Gastroesophageal sphincter (tissue), 4 donors: ENCODE results near the gene OR5AR1. TPM values are rescaled to one million over a fixed set of nuclear protein-coding genes. Genes with fewer than 3 reads are reported as not detected.

ENCODE experiments used
- ATAC-seq: fragments of 150-250 bp; one replicate; pipeline ENCODE4 v1.9.1; 2016; ENCODE audit warnings: mild to moderate bottlenecking, moderate library complexity
- H3K27ac ChIP-seq, 4 donors: fragments of 200-600 bp; sonication (generic) in 3 of 4; 1 replicate in 3 of 4; 2 replicates in 1 of 4; pipeline ENCODE4 v1.5.1; 2016 to 2019
- H3K27me3 ChIP-seq: fragments of 200-600 bp; sonication (generic); one replicate; pipeline ENCODE4 v1.5.1; 2019
- H3K36me3 ChIP-seq, 2 donors: fragments of 200-600 bp; sonication (generic); one replicate each; pipeline ENCODE4 v1.5.1; 2019; ENCODE audit warnings: control low read depth in 1 of 2
- H3K4me1 ChIP-seq, 3 donors: fragments of 200-600 bp; sonication (generic); 1 replicate in 2 of 3; 2 replicates in 1 of 3; pipeline ENCODE4 v1.5.1; 2016 to 2019; ENCODE audit warnings: control low read depth in 2 of 3
- H3K4me3 ChIP-seq, 2 donors: fragments of 200-600 bp; sonication (generic); one replicate each; pipeline ENCODE4 v1.5.1; 2019; ENCODE audit warnings: mild to moderate bottlenecking in 1 of 2, moderate library complexity in 1 of 2
- H3K9me3 ChIP-seq, 3 donors: fragments of 200-600 bp; sonication (generic); one replicate each; pipeline ENCODE4 v1.5.1; 2017 to 2019; ENCODE audit warnings: control low read depth in 2 of 3
- EP300 ChIP-seq: sonication (generic); formaldehyde crosslinking; IDR thresholded peaks from one replicate; pipeline ENCODE4 v1.6.1; 2017; ENCODE audit warnings: antibody characterized with exemption, mild to moderate bottlenecking
- POLR2A ChIP-seq, 2 donors: fragments of 450-650 bp; IDR thresholded peaks; one replicate each; pipeline ENCODE4 v1.6.1; 2017; ENCODE audit warnings: antibody characterized with exemption in 2 of 2, mild to moderate bottlenecking in 2 of 2, moderate library complexity in 1 of 2
- POLR2AphosphoS5 ChIP-seq: sonication (generic); formaldehyde crosslinking; IDR thresholded peaks from one replicate; pipeline ENCODE4 v1.6.1; 2017; ENCODE audit warnings: antibody characterized with exemption
- WGBS, 2 donors: methylation state at CpG; one replicate each; pipeline ENCODE4 v1.1.5; 2018; ENCODE audit warnings: low coverage in 1 of 2; 5-methylcytosine and 5-hydroxymethylcytosine counted together
- small RNA-seq, 4 donors: library from RNA; depleted of rRNA; stranded (forward); fragments of <200 nt; gene quantifications; one replicate each; pipeline ENCODE3, GENCODE V24; 2016
- total RNA-seq, 4 donors: library from RNA; depleted of rRNA; stranded (reverse); fragments of >200 nt; gene quantifications; one replicate each; pipeline ENCODE4 v1.1.0, GENCODE V29; 2016
- TF ChIP-seq, protein P1 (sequence below), 4 experiments: fragments of 200-600 bp in 2 of 4; fragments of 450-650 bp in 2 of 4; sonication (generic) in 1 of 4; IDR thresholded peaks; one replicate each; pipeline ENCODE4 v1.5.1; 2017 to 2019; ENCODE audit warnings: antibody characterized with exemption in 4 of 4, mild to moderate bottlenecking in 2 of 4, moderate library complexity in 2 of 4

Gene OR5AR1
- total RNA-seq, 4 donors from 2014 or later: not detected

DNA sequence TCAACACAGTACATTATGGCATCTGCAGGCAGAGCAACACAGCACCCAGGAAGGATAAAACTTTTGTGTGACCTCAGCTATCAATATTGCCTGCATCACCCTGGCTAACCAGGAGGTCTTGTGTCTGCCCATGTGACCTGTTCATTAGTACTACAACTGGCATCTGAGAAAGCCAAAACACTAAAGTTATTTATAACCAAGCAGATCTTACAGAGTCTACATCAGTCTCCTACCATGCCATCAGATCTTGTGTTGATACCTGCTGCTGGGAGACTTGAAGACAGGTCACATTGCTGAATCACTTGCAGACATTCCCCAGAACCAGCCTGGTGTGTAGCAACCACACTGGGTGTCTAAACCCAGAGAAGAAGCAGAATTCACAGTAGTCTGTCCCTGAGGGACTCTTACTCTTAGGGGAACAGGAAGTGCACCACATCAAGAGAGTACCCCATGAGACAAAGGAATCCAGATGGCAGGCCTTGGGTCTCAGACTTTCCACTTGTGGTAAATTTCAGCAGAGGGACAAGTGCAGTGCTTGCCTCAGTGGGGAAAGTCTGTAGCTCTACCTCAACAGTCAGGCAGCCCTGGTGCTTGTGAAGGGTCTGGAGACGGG lies 42.4 kb downstream of the OR5AR1 start:
- TF ChIP-seq, protein P1, sequence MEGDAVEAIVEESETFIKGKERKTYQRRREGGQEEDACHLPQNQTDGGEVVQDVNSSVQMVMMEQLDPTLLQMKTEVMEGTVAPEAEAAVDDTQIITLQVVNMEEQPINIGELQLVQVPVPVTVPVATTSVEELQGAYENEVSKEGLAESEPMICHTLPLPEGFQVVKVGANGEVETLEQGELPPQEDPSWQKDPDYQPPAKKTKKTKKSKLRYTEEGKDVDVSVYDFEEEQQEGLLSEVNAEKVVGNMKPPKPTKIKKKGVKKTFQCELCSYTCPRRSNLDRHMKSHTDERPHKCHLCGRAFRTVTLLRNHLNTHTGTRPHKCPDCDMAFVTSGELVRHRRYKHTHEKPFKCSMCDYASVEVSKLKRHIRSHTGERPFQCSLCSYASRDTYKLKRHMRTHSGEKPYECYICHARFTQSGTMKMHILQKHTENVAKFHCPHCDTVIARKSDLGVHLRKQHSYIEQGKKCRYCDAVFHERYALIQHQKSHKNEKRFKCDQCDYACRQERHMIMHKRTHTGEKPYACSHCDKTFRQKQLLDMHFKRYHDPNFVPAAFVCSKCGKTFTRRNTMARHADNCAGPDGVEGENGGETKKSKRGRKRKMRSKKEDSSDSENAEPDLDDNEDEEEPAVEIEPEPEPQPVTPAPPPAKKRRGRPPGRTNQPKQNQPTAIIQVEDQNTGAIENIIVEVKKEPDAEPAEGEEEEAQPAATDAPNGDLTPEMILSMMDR (IDR thresholded peaks at IDR 0.05): no peak
- no peak for TF ChIP-seq POLR2AphosphoS5
- no peak for TF ChIP-seq EP300
- no peak for TF ChIP-seq POLR2A (IDR thresholded peaks at IDR 0.05)
- no peaks in the 10 kb centered on the region for H3K4me1 ChIP-seq
- H3K27ac ChIP-seq: no peak overlapping the region
- ATAC-seq: no peak
- no peaks in the 10 kb centered on the region for H3K27me3 ChIP-seq
- H3K4me3 ChIP-seq: no peak overlapping the region
- no peaks in the 10 kb centered on the region for H3K36me3 ChIP-seq
- H3K9me3 ChIP-seq: peaks cover 0 to 9% (median 0%) of the 10 kb centered on the region in 3 donors
- 75 to 80% methylated on average over 1 of the region's 1 CpG for WGBS, 2 donors

DNA sequence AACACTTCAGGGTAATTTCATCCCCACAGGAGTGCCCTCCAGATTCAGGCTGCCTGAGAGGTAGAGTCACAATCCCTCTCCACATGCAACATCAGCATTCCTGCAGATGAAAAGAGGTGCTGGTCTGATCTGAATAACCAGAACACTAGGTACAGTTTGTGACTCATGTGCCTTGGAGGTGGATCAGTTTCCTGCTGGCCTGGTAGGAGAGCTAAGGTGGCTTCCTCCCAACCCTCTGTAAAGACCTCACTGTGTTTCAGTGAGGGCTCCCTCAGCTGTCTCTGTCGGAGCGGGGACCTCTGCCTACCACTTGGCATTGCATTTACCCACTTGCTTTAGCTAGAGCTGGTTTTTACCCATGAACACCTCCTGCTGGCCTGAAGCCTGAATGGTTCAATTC lies 43.0 kb downstream of the OR5AR1 start:
- H3K4me1 ChIP-seq: no peaks in the 10 kb centered on the region
- H3K27ac ChIP-seq: no peak overlapping the region
- no peak for ATAC-seq
- H3K27me3 ChIP-seq: no peaks in the 10 kb centered on the region
- no peak overlapping the region for H3K4me3 ChIP-seq
- H3K36me3 ChIP-seq: no peaks in the 10 kb centered on the region
- no peak for TF ChIP-seq POLR2AphosphoS5
- no peak for TF ChIP-seq POLR2A (IDR thresholded peaks at IDR 0.05)
- no peak for TF ChIP-seq EP300
- TF ChIP-seq, protein P1 (IDR thresholded peaks at IDR 0.05): no peak
- WGBS, 2 donors: no CpG with 5 or more reads among the region's 2 CpGs
- H3K9me3 ChIP-seq: peaks cover 0 to 10% (median 0%) of the 10 kb centered on the region in 3 donors

DNA sequence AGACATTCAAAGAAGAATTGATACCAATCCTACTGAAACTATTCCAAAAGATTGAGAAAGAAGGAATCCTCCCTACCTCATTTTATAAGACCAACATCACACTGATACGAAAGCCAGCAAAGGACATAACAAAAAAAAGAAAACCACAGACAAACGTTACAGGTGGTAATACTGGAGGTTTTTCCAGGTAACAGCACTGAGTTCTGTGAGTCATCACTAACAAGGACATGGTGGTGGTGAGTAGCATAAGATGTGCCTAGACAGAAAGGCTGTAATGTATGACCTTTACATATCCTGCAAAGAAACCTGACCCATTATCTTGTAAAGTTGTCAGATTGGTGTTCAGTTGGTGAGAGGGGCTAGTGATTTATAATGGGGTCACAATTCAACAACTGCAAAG lies 50.7 kb downstream of the OR5AR1 start:
- no peak overlapping the region for H3K4me3 ChIP-seq
- peaks cover 0 to 10% (median 0%) of the 10 kb centered on the region in 3 donors for H3K9me3 ChIP-seq
- no peak overlapping the region for H3K27ac ChIP-seq
- ATAC-seq: no peak
- H3K36me3 ChIP-seq: no peaks in the 10 kb centered on the region
- 51 to 72% methylated on average over 2 of the region's 2 CpGs for WGBS, 2 donors
- no peaks in the 10 kb centered on the region for H3K4me1 ChIP-seq
- TF ChIP-seq POLR2AphosphoS5: no peak
- TF ChIP-seq, protein P1 (IDR thresholded peaks at IDR 0.05): no peak
- TF ChIP-seq POLR2A (IDR thresholded peaks at IDR 0.05): no peak
- no peak for TF ChIP-seq EP300
- no peaks in the 10 kb centered on the region for H3K27me3 ChIP-seq

Small RNAs within 50 kb of the gene (small RNA-seq; reads per million reads assigned to genes)
- gene AP004245.1: 0 reads per million in 4 donors

Other genes with a start within 250 kb of the OR5AR1 start
- not detected for gene OR5M3, start 190.3 kb upstream of the OR5AR1 start, total RNA-seq
- not detected for gene OR5M8, start 172.3 kb upstream of the OR5AR1 start, total RNA-seq
- gene OR5M11, start 120.4 kb upstream of the OR5AR1 start, total RNA-seq: not detected
- gene OR5M10, start 86.0 kb upstream of the OR5AR1 start, total RNA-seq: not detected
- under 1 TPM in 1 of 4 donors, not detected in 3; 0.08 TPM for gene OR5M1, start 48.8 kb upstream of the OR5AR1 start, total RNA-seq
- gene OR5AP2, start 21.2 kb upstream of the OR5AR1 start, total RNA-seq: not detected
- gene OR9G1, start 35.4 kb downstream of the OR5AR1 start, total RNA-seq: not detected
- gene OR9G4, start 85.0 kb downstream of the OR5AR1 start, total RNA-seq: not detected